ENCODE data around the gene COX7A2L.
"Not testable (repeated sequence)": the region's sequence is repeated elsewhere in the genome, so short reads cannot be mapped to it uniquely, and the experiment has no call there.

Gene COX7A2L

DNA sequence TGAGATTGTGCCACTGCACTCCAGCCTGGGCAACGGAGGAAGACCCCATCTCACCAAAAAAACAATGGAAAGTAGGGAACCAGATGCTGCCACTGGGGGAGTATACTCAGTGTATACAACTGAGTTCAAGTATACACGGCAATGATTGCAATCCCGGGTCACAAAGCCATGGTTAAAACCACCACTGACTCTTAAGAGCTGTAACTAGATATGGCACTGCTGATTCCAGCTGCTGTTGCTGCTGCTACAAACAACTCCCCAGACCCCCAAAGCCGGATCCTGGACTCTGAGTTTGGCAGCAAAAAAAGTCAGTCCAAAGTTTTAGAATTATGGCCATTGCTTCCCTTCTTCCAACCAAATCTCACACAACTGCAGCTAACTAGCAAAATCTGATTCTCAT lies 43.7 kb upstream of the COX7A2L start:
- Histone ChIP-seq H3F3A (ENCODE audit: insufficient read depth, low read length) (no peaks in the 10 kb centered on the region), H3K4me1 (ENCODE audit: insufficient read depth, low read length, severe bottlenecking) (no peaks in the 10 kb centered on the region), H3K27me3 (ENCODE audit: insufficient read depth, low read length) (no peaks in the 10 kb centered on the region), H3K36me3 (ENCODE audit: insufficient read depth, low read length) (no peaks in the 10 kb centered on the region), H3K9me2 (ENCODE audit: low read depth, low read length) (no peaks in the 10 kb centered on the region), H3K9me3 (ENCODE audit: low read length) (no peaks in the 10 kb centered on the region), H3K4me2 (ENCODE audit: low read length) (no peak overlapping the region), H3K79me2 (ENCODE audit: insufficient read depth, low read length) (no peaks in the 10 kb centered on the region), H3K27ac (ENCODE audit: low read depth, low read length, poor library complexity, severe bottlenecking) (no peak overlapping the region), H3K9ac (ENCODE audit: low read length) (no peak overlapping the region), H3K4me3 (ENCODE audit: low read depth, low read length, poor library complexity, severe bottlenecking) (no peak overlapping the region), H4K20me1 (ENCODE audit: insufficient read depth, low read length) (no peaks in the 10 kb centered on the region), H2AFZ (ENCODE audit: low read length) (no peak overlapping the region)
- TF ChIP-seq, protein P1, sequence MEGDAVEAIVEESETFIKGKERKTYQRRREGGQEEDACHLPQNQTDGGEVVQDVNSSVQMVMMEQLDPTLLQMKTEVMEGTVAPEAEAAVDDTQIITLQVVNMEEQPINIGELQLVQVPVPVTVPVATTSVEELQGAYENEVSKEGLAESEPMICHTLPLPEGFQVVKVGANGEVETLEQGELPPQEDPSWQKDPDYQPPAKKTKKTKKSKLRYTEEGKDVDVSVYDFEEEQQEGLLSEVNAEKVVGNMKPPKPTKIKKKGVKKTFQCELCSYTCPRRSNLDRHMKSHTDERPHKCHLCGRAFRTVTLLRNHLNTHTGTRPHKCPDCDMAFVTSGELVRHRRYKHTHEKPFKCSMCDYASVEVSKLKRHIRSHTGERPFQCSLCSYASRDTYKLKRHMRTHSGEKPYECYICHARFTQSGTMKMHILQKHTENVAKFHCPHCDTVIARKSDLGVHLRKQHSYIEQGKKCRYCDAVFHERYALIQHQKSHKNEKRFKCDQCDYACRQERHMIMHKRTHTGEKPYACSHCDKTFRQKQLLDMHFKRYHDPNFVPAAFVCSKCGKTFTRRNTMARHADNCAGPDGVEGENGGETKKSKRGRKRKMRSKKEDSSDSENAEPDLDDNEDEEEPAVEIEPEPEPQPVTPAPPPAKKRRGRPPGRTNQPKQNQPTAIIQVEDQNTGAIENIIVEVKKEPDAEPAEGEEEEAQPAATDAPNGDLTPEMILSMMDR (IDR thresholded peaks at IDR 0.05; ENCODE audit: low read length) = no peak
- no peak for TF ChIP-seq EZH2 (IDR thresholded peaks at IDR 0.05; ENCODE audit: borderline replicate concordance, low read length)

DNA sequence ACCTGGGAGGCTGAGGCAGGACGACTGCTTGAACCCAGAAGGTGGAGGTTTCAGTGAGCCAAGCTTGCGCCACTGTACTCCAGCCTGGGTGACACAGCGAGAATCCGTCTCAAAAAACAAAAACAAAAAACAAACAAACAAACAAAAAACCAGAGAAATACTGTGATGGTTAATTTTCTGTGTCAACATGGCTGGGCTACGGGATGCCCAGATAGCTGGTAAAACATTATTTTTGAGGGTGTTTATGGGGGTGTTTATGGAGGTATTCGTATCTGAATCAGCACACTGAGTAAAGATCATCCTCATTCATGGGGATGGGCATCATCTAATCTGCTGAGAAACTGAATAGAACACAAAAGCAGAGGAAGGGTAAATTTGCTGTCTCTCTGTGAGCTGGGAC lies 40.8 kb upstream of the COX7A2L start:
- no peaks in the 10 kb centered on the region for H3K79me2 ChIP-seq (ENCODE audit: insufficient read depth, low read length)

DNA sequence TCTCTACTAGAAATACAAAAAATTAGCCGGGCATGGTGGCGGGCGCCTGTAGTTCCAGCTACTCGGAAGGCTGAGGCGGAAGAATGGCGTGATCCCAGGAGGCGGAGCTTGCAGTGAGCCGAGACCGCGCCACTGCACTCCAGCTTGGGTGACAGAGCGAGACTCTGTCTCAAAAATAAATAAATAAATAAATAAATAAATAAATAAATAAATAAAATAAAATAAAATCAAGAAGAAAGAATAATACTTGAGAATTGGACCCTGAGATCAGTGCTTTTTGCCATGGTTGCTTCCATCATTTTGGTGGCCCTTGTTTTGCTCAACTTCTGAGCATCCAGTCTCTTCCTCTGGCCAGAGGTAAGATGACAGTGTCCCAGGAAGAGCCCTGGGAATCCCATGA lies 37.0 kb upstream of the COX7A2L start:
- H3K4me2 ChIP-seq (ENCODE audit: low read length); H3K27me3 ChIP-seq (ENCODE audit: insufficient read depth, low read length); H3K79me2 ChIP-seq (ENCODE audit: insufficient read depth, low read length); H3K4me3 ChIP-seq (ENCODE audit: low read depth, low read length, poor library complexity, severe bottlenecking); H2AFZ ChIP-seq (ENCODE audit: low read length); H3K4me1 ChIP-seq (ENCODE audit: insufficient read depth, low read length, severe bottlenecking); H4K20me1 ChIP-seq (ENCODE audit: insufficient read depth, low read length); H3F3A ChIP-seq (ENCODE audit: insufficient read depth, low read length); H3K9ac ChIP-seq (ENCODE audit: low read length); H3K36me3 ChIP-seq (ENCODE audit: insufficient read depth, low read length); H3K9me2 ChIP-seq (ENCODE audit: low read depth, low read length); H3K27ac ChIP-seq (ENCODE audit: low read depth, low read length, poor library complexity, severe bottlenecking); H3K9me3 ChIP-seq (ENCODE audit: low read length): not testable (repeated sequence)

More for the DNA sequence above, 40.8 kb upstream of the COX7A2L start:
- H3F3A ChIP-seq (ENCODE audit: insufficient read depth, low read length) = no peaks in the 10 kb centered on the region
- H3K9ac ChIP-seq (ENCODE audit: low read length) = no peak overlapping the region
- TF ChIP-seq, protein P1 (IDR thresholded peaks at IDR 0.05; ENCODE audit: low read length) = no peak
- TF ChIP-seq EZH2 (IDR thresholded peaks at IDR 0.05; ENCODE audit: borderline replicate concordance, low read length) = no peak
- H3K4me2 ChIP-seq (ENCODE audit: low read length) = no peak overlapping the region
- no peak overlapping the region for H3K4me3 ChIP-seq (ENCODE audit: low read depth, low read length, poor library complexity, severe bottlenecking)
- H3K27ac ChIP-seq (ENCODE audit: low read depth, low read length, poor library complexity, severe bottlenecking) = no peak overlapping the region
- no peak overlapping the region for H2AFZ ChIP-seq (ENCODE audit: low read length)
- H3K9me2 ChIP-seq (ENCODE audit: low read depth, low read length) = no peaks in the 10 kb centered on the region
- H3K4me1 ChIP-seq (ENCODE audit: insufficient read depth, low read length, severe bottlenecking) = no peaks in the 10 kb centered on the region
- H3K36me3 ChIP-seq (ENCODE audit: insufficient read depth, low read length) = no peaks in the 10 kb centered on the region
- no peaks in the 10 kb centered on the region for H3K27me3 ChIP-seq (ENCODE audit: insufficient read depth, low read length)
- H3K9me3 ChIP-seq (ENCODE audit: low read length) = no peaks in the 10 kb centered on the region
- H4K20me1 ChIP-seq (ENCODE audit: insufficient read depth, low read length) = no peaks in the 10 kb centered on the region

DNA sequence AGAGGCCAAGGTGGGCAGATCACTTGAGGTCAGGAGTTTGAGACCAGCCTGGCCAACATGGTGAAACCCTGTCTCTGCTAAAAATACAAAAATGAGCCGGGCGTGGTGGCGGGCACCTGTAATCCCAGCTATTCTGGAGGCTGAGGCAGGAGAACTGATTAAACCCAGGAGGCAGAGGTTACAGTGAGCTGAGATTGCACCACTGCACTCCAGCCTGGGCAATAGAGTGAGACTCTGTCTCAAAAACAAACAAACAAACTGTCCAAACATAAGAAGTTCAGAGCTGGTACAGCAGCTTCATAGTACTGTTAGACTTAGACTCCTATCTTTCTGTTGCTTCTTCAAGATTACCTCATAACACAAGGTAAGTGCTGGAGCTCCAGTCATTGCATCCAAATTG lies 32.3 kb upstream of the COX7A2L start:
- H2AFZ ChIP-seq (ENCODE audit: low read length); H3K36me3 ChIP-seq (ENCODE audit: insufficient read depth, low read length); H3K27ac ChIP-seq (ENCODE audit: low read depth, low read length, poor library complexity, severe bottlenecking); H3K9me2 ChIP-seq (ENCODE audit: low read depth, low read length); H3K79me2 ChIP-seq (ENCODE audit: insufficient read depth, low read length); H3K27me3 ChIP-seq (ENCODE audit: insufficient read depth, low read length); H4K20me1 ChIP-seq (ENCODE audit: insufficient read depth, low read length); H3K9ac ChIP-seq (ENCODE audit: low read length); H3K9me3 ChIP-seq (ENCODE audit: low read length); H3K4me2 ChIP-seq (ENCODE audit: low read length); H3F3A ChIP-seq (ENCODE audit: insufficient read depth, low read length); H3K4me1 ChIP-seq (ENCODE audit: insufficient read depth, low read length, severe bottlenecking); H3K4me3 ChIP-seq (ENCODE audit: low read depth, low read length, poor library complexity, severe bottlenecking): not testable (repeated sequence)
